Activated CD8-positive, alpha-beta memory T cell treated with anti-CD3 and anti-CD28 coated beads, Interleukin-2, amount 50 U/mL, for 4 hours (primary cell): Measurements from ENCODE around the gene FLT3.
"Not testable (repeated sequence)": the region's sequence is repeated elsewhere in the genome, so short reads cannot be mapped to it uniquely, and the experiment has no call there.

Source experiments
- DNase-seq: peaks from one replicate; pipeline ENCODE4 v3.0.0-alpha.2; 2020

Gene FLT3

GRCh38 chr13:28099396-28100149 is 803 bp downstream of the FLT3 start:
- no peak for DNase-seq

GRCh38 chr13:28097503-28097902 is 2.9 kb downstream of the FLT3 start:
- DNase-seq = no peak

- no peak for DNase-seq
Measured at GRCh38 chr13:28094306-28094705, 6.1 kb downstream of the FLT3 start.

GRCh38 chr13:28093881-28094280 is 6.5 kb downstream of the FLT3 start:
- DNase-seq = no peak

- DNase-seq = no peak
Measured at GRCh38 chr13:28092431-28092830, 7.9 kb downstream of the FLT3 start.

GRCh38 chr13:28089065-28089464 is 11.3 kb downstream of the FLT3 start:
- DNase-seq = no peak

GRCh38 chr13:28077820-28078219 is 22.6 kb downstream of the FLT3 start:
- not testable (repeated sequence) for DNase-seq

- DNase-seq = no peak
Measured at GRCh38 chr13:28077231-28077630, 23.1 kb downstream of the FLT3 start.

- DNase-seq = no peak
Measured at GRCh38 chr13:28071424-28071823, 29.0 kb downstream of the FLT3 start.

- no peak for DNase-seq
Measured at GRCh38 chr13:28067491-28067890, 32.9 kb downstream of the FLT3 start.

GRCh38 chr13:28058866-28059613 is 41.3 kb downstream of the FLT3 start:
- DNase-seq = peak; percentile 35

- DNase-seq = no peak
Measured at GRCh38 chr13:28056970-28057712, 43.2 kb downstream of the FLT3 start.

GRCh38 chr13:28056426-28056825 is 44.0 kb downstream of the FLT3 start:
- no peak for DNase-seq

- DNase-seq = no peak
Measured at GRCh38 chr13:28055357-28055756, 45.0 kb downstream of the FLT3 start.

- no peak for DNase-seq
Measured at GRCh38 chr13:28052945-28053344, 47.4 kb downstream of the FLT3 start.

GRCh38 chr13:28049880-28050875 is 50.2 kb downstream of the FLT3 start:
- DNase-seq = no peak

- DNase-seq = no peak
Measured at GRCh38 chr13:28049215-28049614, 51.2 kb downstream of the FLT3 start.

GRCh38 chr13:28048768-28049167 is 51.6 kb downstream of the FLT3 start:
- DNase-seq = no peak

- no peak for DNase-seq
Measured at GRCh38 chr13:28047757-28048388, 52.5 kb downstream of the FLT3 start.

GRCh38 chr13:28046981-28047380 is 53.4 kb downstream of the FLT3 start:
- no peak for DNase-seq

- no peak for DNase-seq
Measured at GRCh38 chr13:28045861-28046260, 54.5 kb downstream of the FLT3 start.

- no peak for DNase-seq
Measured at GRCh38 chr13:28044608-28045007, 55.8 kb downstream of the FLT3 start.
